ENCODE measurements around the gene SHH.

DNA sequence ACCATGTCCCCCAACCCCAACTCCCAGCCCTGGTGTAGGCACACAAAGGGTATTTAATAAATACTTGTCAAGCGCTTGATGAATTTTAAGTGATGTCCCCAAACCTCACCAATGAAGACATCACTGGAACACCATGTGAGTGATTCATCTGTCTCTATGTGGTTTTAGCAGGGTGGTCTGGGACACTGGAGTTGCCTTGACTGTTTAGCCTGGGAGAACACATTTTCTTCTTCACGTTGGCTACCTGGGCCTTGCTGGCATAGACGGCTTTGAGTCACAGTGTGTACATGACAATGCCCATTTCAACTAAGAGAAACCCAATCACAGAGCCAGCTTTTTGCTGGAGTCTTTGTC is 24.8 kb upstream of the SHH start:
- no peak for TF ChIP-seq EZH2 (IDR thresholded peaks at IDR 0.05)
- no peak for TF ChIP-seq FOXP2 (optimal IDR thresholded peaks at IDR 0.05; ENCODE audit: control extremely low read depth, extremely low read length, insufficient read depth)
